GM15510 (cell line): Measurements from ENCODE around the gene COL4A6.

Experiments
- POLR2A ChIP-seq: IDR thresholded peaks from 3 replicates; pipeline ENCODE4 v1.6.1; 2011; ENCODE audit warnings: borderline replicate concordance; ENCODE audit not compliant: insufficient read length; ENCODE audit errors: extremely low read depth

The COL4A6 gene

DNA sequence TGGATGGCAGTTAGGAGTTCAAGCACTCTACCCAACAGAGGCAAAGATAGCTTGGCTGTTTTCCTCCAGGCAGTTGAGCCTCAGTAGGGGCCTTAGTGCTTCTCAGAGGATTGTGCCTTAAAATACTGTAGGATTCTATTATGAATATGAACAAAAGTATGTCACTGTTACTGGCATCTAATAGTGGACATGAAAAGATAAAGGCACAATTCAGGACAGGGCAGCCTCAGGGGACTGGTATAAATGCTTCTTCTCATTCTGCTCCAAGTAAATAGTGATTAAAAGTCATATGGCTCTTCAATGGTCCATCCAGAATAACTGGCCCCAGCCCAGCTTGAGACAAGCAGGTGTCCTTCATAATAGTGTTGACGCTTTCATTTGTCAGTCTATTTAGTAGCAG is 17.7 kb downstream of the COL4A6 start:
- TF ChIP-seq POLR2A = no peak

DNA sequence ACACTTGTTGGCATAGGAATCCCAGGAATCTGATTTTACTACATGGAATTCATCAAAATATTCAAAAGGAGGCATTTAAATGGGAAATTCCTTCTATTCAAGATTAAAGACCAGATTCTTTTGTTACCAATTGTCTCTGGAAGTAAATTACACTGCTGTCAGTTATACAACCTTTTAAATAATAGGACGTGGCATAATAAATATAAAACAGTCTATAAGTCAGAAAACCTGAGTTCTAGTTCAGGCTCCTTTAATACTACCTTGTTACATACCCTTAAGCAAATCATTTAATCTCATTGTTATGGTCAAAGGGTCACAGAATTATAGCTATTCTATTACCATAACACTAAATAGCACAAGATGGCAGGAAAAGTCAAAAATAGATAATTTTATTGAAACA is 18.8 kb downstream of the COL4A6 start:
- TF ChIP-seq POLR2A = no peak

DNA sequence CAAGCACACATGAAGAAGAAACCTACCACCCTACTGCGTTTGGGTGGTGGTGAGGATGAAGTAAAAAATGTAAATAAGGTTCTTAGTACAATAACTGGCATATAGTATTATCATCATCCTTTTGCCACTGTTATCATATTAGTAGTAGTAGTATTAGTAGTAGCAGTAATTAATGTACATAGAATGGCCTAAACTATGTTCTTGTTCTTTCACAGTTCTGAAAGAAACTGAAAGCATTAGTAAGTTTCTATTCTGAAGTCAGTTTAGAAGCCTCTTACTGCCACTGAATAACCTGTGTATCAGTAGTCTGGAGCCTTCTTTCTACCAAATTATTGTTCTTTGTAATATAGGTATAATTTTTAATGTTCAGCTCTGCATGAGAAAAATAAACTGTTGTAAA is 21.0 kb downstream of the COL4A6 start:
- no peak for TF ChIP-seq POLR2A

DNA sequence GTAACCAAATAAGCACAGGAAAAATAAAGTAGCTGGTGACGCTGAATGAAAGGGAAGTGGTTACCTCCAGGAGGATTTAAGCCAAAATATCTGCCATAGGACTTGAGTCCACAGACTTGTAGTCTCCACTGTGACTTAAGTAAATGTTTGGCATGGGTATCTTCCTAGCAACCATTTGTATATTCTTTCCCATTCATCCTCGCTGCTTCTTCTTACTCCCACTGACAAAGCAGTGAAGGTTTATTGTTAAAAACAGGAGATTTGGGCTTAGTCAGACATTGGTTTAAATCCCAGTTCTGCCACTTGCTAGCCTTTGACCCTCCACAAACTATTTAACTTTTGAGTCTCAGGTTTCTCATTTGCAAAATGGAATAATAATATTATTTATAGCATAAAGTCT is 22.3 kb downstream of the COL4A6 start:
- TF ChIP-seq POLR2A = no peak

DNA sequence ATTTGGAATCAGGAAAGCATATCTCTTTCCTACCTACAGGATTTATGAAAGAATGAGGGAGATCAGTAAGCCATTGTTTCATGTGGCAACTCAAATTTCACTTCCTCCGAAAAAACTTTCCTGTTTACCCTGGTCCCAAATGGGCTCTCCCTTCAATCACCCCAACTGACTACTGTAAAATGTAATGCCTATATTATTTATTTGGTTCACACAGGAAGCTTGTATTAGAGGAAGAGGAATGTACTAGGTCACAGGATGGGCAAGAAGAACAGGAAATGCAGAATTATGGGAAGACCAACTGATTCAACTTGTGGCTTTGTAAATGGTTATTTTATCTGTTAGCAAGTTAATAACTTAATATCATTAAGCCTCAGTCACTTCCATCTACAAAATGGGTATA is 23.1 kb downstream of the COL4A6 start:
- TF ChIP-seq POLR2A = no peak

DNA sequence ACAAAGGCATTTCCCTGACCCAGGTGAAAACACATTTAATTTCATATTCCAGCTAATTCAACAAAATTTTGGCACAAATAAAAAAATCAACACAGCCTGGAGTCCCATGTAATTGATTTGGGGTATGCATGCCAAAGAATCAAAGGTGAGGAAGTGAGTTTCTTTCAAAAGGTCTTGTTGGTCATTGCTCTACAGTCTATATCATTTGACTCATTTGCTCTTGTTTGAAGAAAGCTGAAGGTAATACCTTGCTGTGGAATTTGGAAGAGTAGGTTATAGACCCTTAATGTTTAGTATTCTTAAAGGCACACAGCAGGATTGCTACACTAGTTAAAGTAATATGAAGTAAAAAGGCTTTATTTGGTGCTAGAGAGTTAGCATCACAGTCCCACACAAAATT is 25.4 kb downstream of the COL4A6 start:
- no peak for TF ChIP-seq POLR2A

DNA sequence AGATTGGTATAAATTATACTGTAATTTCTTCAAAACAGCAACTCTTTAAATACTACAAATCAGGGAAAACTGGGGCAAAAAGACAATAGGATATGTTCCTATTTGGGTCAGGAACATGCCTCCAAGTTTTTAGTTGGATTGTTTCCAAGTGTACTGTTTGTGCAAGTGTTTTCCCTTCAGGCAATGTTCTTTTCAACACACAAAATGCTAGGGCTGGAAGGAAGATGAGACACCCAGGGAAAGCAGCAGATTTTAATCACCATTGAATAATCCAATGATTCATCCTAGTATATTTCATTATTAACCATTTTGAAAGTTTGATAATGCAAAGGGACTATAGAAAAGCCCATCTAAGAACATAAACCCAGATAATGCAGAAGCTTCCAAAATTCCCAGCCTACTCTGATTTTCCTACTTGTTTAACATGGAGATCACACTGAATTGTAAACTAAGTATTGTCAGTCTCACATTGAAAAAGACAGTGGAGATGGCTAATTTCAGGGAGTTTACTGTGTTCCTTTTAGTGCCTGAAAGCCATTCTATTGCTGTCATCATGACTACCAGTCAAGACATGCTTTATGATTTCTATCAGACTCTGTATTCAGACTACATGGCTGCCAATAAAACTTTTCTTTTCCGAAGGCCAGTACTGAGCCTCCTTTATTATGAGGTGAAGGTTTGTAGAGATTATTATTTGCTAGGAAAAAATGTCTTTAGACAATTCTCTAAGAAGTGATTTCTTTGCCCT is 38.6 kb downstream of the COL4A6 start:
- no peak for TF ChIP-seq POLR2A

DNA sequence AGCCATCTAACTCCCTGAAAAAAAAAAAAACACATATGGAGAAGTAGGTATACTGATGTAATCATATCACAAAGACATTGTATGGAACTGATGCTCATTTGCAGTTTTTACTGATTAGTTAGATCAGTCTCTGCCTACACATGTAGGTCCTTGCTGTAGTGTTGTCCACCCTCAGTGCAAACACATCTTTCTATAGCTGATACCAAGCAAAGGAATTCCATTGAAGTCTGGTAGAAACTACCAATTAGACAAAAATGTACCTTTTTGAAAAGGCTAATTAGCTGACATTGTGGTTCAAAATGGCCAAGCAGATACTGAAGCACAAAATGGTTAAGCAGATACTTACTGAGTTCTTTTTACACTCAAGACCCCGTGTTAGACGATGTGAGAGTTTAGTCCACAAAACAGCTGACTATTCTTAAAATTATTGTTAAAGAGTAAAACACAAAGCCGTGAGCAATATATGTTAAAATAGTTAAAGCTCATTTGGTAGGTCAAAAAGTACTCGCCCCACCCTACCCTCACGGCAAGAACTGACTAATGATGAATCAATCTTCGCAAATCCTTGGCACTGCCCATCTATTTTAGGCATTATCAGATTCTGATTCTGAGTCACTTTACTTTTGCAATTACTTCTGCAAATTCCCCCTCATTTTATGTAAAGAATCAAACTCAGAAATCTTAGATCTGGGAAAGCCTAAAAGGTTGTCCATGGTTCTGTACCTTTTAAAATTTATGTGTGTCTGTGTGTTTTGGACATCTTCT is 40.4 kb downstream of the COL4A6 start:
- no peak for TF ChIP-seq POLR2A

DNA sequence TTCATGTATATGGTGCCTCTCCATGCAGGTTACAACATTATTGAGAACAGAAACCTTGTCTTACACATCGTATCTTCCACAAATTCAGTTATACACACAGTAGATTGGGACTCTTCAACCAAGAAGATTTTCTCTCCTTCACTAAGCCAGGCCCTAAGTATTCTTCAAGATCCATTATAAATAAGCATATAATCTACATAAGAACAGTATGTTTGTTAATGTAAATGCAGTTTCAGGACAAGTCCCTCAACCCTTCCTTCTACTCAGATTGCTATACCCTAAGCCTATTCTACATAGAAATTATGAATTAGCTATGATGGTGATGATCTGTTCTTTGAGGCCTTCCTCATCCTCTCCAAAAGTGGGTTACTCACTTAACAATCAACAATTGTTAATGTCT is 41.2 kb downstream of the COL4A6 start:
- TF ChIP-seq POLR2A = no peak

DNA sequence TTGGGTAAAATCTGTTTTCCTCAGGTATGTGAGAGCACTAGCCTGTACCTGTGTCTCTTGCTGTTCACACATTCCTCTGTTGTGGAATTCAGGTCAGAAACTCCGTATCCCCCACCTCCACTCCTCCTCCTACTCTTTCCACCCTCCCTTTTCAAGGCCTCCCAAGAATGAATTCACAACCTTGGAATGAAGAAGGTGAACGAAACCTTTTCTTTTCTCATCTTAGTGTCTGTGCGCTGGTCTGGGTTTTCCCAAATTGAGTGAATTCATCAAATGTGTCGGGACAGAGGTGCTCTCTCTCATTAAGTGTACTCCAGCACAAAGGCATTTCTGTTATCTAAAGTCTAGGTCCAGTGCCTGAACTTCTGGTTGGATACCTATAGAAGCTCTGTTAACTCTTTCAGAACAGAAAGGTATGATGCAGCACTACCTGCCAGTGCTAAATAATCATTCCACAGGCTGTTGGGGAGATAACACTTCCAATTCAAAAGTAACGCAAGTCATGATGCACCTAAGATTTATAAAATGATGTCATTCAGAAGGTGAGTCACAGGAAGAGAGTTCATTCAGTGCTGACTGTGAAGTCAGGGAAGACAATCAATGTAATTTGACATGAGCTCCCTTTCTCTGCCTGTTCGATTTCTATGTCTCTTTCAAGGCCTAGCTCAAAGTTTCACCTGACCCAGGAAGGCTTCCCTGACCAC is 41.9 kb downstream of the COL4A6 start:
- TF ChIP-seq POLR2A = no peak

DNA sequence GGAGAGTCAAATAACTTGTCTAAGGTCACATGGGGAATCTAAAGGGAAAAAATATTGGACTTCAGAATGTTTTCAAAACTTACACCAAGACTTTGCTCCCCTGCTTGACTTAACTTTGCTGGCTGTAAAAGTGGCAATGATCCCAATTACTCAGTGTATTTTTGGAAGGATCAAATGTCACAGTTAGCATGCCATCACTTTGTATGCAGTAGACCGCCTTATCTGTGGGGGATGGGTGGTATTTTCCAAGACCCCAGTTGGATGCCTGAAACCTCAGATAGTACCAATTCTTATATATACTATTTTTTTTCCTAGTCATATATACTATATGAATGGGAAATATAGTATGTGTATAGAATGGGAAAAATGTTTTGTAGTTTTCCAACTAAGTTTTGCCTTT is 53.4 kb downstream of the COL4A6 start:
- no peak for TF ChIP-seq POLR2A

DNA sequence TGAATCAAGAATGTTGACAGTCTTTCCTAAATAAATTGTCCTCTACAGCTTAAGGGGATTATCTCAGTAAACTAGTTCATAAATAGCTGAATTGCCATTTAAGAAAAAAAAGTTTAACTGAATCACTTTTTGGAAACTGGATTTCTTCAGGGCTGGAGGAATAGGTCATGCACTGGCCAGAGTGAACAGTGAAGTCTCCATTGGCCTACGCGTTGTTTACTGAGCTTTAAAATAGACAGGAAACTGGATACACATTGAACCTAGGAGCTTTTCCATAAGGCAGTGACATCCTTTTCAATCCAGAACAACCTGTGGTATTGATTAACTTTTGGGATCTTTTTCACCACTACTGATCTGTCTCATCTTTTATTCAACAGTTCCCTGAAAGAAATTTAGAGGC is 58.0 kb downstream of the COL4A6 start:
- no peak for TF ChIP-seq POLR2A

DNA sequence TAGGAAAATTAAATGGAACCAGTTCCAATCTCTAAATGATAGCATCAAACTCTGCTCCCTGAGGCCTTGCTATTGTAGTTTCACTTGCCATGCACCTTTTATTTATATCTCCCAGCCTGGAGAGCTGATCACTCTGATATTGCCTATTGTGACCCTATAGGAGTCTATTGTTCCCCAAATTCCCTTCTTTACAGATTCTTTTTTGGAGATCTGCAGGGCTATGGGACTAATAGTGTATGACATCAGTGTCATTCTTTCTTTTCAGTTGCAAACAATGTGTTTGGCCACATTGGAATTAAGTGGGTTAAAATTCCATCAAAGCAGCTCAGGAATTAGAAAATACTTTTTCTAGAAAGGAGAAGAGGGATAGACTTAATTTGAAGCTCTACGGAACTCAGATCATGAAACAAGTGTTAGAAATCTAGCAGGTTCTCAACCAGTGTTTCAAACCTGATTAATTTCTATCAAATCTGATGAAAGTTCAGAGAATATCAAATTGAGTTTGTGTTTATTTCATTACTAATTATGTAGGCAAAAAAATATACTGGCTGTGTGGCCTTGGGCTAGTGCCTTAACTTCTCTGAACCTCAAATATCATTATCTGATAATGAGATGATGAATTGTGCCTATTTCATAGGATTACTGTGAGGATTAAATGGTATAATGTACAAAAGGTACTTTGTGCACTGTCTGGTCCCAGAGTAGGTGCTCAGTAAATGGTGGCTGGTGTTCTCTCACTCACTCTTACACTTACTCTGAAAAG is 71.4 kb downstream of the COL4A6 start:
- TF ChIP-seq POLR2A = no peak

DNA sequence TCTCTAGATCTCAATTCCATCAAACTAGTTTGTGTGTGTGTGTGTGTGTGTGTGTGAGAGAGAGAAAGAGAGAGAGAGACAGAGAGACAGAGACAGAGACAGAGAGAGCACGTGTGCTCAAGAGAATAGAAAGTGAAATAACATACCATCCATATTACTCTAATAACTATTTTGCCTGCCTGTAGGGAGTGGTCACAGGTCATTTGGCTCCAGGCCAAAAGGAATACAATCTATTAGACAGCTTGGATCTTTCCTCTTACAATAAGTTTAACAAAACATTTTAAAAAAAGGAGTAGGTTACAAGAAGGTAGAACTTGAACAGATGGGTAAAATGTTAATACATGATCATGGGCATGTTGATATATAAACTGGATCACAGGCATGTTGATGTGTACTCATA is 76.2 kb downstream of the COL4A6 start:
- TF ChIP-seq POLR2A = no peak

DNA sequence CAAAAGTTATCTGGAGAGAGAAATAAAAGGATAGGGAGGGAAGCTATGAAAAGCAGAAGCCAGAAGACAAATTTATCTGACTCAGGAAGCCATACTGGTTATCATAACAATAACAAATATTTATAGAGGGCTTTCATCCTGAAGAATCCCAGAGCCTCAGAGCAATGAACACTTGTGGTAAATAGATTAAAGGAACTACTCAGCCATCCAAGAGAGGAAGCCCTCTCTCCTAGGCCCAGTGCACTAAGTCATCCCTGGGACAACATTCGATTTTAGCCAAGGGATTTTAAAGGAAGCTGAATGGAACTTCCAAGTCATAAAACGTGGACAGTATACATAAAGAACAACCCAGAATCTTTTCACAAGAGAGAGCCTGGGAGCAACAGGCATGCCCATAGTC is 76.9 kb downstream of the COL4A6 start:
- no peak for TF ChIP-seq POLR2A

DNA sequence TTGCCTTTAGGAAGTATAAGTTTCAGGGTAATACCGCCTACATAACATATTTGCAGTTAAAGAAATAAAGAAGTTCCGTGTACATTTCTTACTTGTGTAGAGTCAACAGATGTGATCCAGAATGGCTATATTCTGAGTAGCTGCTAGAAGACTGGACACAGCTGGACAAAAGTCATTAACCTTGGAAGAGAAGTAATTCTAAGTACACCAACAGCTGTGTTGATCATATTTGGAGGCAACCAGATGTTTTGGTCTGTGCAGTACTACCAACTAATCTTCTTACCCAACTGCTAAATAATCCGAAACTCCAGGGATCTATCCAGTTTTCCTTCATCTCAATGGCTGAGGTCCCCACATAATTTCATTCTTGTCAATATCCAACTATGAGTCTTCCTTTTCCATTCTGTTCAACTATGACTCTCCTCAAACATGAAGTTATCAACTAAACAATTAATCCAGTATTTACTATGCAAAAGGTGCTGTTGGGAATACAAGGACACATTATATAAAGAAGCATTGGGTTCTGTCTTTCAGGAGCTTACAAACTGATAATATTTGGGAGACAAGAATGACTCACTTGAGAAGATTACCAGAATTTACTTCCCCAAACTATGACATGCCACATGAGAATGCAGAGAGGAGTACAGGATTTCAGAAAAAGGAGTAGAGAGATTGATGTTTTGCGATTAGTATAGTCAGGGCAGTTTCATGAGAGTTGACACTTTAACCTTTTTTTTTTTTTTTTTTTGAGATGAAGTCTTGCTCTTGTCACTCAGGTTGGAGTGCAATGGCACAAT is 78.2 kb downstream of the COL4A6 start:
- no peak for TF ChIP-seq POLR2A
